Ascending aorta (tissue), 2 donors: ENCODE data around the gene PPP2R1A. TPM values are rescaled to one million over a fixed set of nuclear protein-coding genes. Genes with fewer than 3 reads are reported as not detected.
A peak's percentile ranks its signal among the peaks of the same experiment; 100 is the strongest.

Source experiments
- DNase-seq, 2 donors: peaks; one replicate each; pipeline ENCODE4 v3.0.0-alpha.2; 2019; ENCODE audit warnings: low spot score in 2 of 2
- H3K27ac ChIP-seq, 2 donors: fragments of 200-600 bp; sonication (generic); one replicate each; pipeline ENCODE4 v1.5.1; 2016 to 2017; ENCODE audit warnings: mild to moderate bottlenecking in 1 of 2
- H3K27me3 ChIP-seq: fragments of 200-600 bp; sonication (generic); one replicate; pipeline ENCODE4 v1.5.1; 2017
- H3K36me3 ChIP-seq, 2 donors: fragments of 200-600 bp; sonication (generic); one replicate each; pipeline ENCODE4 v1.5.1; 2016
- H3K4me1 ChIP-seq, 2 donors: fragments of 200-600 bp; sonication (generic); one replicate each; pipeline ENCODE4 v1.5.1; 2016 to 2017; ENCODE audit warnings: mild to moderate bottlenecking in 1 of 2
- H3K4me3 ChIP-seq, 2 donors: fragments of 200-600 bp; sonication (generic); one replicate each; pipeline ENCODE4 v1.5.1; 2016 to 2017; ENCODE audit warnings: mild to moderate bottlenecking in 1 of 2
- H3K9me3 ChIP-seq, 2 donors: fragments of 200-600 bp; sonication (generic); one replicate each; pipeline ENCODE4 v1.5.1; 2016
- CTCF ChIP-seq, 3 experiments: fragments of 200-600 bp in 2 of 3; fragments of 450-650 bp in 1 of 3; sonication (generic) in 2 of 3; IDR thresholded peaks; one replicate each; pipeline ENCODE4 v1.5.1; 2016 to 2019; ENCODE audit warnings: antibody characterized with exemption in 3 of 3, mild to moderate bottlenecking in 1 of 3, moderate library complexity in 1 of 3
- intact Hi-C: fragments of 100-400 bp; cut with DNase I; formaldehyde crosslinking; loops from one replicate; pipeline ENCODE4 v1.15.1; 2023
- total RNA-seq: library from RNA; depleted of rRNA; stranded (reverse); fragments of >200 nt; gene quantifications from one replicate; pipeline ENCODE4 v1.1.0, GENCODE V29; 2016

Gene PPP2R1A
- total RNA-seq, 1 donor from 2014 or later: 215 TPM

GRCh38 chr19:52217576-52217975 is 27.7 kb downstream of the PPP2R1A start:
- DNase-seq: peak in 1 of 2 donors; percentile 21
- Histone ChIP-seq H3K36me3 (peaks cover 99 to 100% of the 10 kb centered on the region in 2 donors), H3K4me3 (no peak overlapping the region), H3K27me3 (no peaks in the 10 kb centered on the region), H3K9me3 (no peaks in the 10 kb centered on the region), H3K4me1 (no peaks in the 10 kb centered on the region), H3K27ac (no peak overlapping the region)
- no peak for TF ChIP-seq CTCF (IDR thresholded peaks at IDR 0.05)
- intact Hi-C loops: no loop called here

DNA sequence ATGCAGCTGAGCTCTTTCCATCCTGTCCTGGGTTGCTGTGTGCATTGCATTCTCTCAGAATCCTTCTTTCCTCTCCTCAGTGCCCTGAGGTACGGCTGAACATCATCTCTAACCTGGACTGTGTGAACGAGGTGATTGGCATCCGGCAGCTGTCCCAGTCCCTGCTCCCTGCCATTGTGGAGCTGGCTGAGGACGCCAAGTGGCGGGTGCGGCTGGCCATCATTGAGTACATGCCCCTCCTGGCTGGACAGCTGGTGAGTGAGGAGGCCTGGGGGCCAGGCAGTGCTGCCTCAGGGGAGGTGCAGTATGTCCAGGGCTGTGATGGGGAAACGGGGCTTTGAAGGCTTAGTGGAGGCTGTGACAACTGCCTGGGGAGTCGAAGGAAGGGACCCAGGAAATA is 29.8 kb downstream of the PPP2R1A start:
- intact Hi-C loops: no loop called here
- Histone ChIP-seq H3K36me3 (peaks cover 99 to 100% of the 10 kb centered on the region in 2 donors), H3K27me3 (no peaks in the 10 kb centered on the region), H3K4me1 (no peaks in the 10 kb centered on the region), H3K27ac (no peak overlapping the region), H3K9me3 (no peaks in the 10 kb centered on the region), H3K4me3 (no peak overlapping the region)
- TF ChIP-seq CTCF (IDR thresholded peaks at IDR 0.05): no peak
- peak in 1 of 2 donors; percentile 53 for DNase-seq

DNA sequence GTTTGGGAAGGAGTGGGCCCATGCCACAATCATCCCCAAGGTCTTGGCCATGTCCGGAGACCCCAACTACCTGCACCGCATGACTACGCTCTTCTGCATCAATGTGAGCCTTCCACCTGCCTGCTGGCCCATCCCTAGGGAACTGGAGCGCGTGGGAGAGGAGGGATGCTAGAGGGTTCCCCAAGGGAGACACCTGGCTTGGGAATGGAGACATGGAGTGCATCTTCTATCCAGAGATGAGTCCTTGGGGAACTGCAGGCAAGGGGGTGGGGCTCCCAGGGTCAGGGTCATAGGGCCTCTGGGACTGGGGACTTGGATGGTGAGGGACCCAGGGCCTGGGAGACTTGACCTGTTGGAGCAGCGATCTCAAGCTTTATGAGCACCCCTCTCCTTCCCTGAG is 31.2 kb downstream of the PPP2R1A start:
- H3K36me3 ChIP-seq: peaks cover 96 to 100% of the 10 kb centered on the region in 2 donors
- no peak overlapping the region for H3K27ac ChIP-seq
- peak in 1 of 2 donors; percentile 19 for DNase-seq
- intact Hi-C loops: no loop called here
- no peaks in the 10 kb centered on the region for H3K9me3 ChIP-seq
- no peak for TF ChIP-seq CTCF (IDR thresholded peaks at IDR 0.05)
- no peaks in the 10 kb centered on the region for H3K4me1 ChIP-seq
- H3K27me3 ChIP-seq: no peaks in the 10 kb centered on the region
- H3K4me3 ChIP-seq: no peak overlapping the region

GRCh38 chr19:52221831-52222375 is 32.1 kb downstream of the PPP2R1A start:
- no peak for TF ChIP-seq CTCF (IDR thresholded peaks at IDR 0.05)
- Histone ChIP-seq H3K27me3 (no peaks in the 10 kb centered on the region), H3K9me3 (no peaks in the 10 kb centered on the region), H3K4me1 (no peaks in the 10 kb centered on the region), H3K36me3 (peaks cover 96 to 100% of the 10 kb centered on the region in 2 donors), H3K4me3 (no peak overlapping the region), H3K27ac (no peak overlapping the region)
- intact Hi-C loops: no loop called here
- DNase-seq: peak in 1 of 2 donors; percentile 24

DNA sequence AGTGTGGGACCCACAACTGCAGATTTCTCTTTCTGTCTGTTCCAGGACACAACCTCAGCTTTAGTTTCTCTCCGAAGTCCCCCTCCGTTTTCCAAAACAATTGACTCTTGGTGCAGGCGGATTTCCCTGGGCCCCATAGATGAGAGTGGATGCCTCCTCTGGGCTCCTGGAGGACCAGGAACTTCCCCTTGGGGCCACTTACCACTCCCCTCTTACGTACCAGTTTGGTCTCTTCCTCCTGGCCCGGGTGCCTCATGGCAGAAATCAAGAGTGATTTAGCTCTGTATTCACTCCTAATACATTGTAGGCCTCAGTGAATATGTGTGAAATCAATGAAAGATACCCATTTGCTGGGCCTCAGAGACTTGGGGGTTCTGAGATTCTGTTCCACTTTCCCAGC is 34.4 kb downstream of the PPP2R1A start:
- H3K36me3 ChIP-seq: peaks cover 86 to 89% of the 10 kb centered on the region in 2 donors
- DNase-seq: peak in 1 of 2 donors; percentile 39

More for the DNA sequence above, 34.4 kb downstream of the PPP2R1A start:
- Histone ChIP-seq H3K27me3 (no peaks in the 10 kb centered on the region), H3K27ac (no peak overlapping the region), H3K4me3 (no peak overlapping the region), H3K9me3 (no peaks in the 10 kb centered on the region), H3K4me1 (no peaks in the 10 kb centered on the region)
- TF ChIP-seq CTCF (IDR thresholded peaks at IDR 0.05): no peak
- intact Hi-C loops: no loop called here
